HEK293 (cell line): ENCODE measurements around the gene ZFYVE28.

Experiments
- INSM2 ChIP-seq: fragments of 450-650 bp; formaldehyde crosslinking; IDR thresholded peaks from 2 replicates; pipeline ENCODE4 v1.5.1; 2016; ENCODE audit warnings: missing biosample characterization, missing genetic modification characterization
- KLF10 ChIP-seq: fragments of 450-650 bp; IDR thresholded peaks from 2 replicates; pipeline ENCODE4 v1.5.1; 2018; ENCODE audit warnings: missing biosample characterization, mild to moderate bottlenecking, missing genetic modification characterization
- KLF8 ChIP-seq: fragments of 450-650 bp; formaldehyde crosslinking; IDR thresholded peaks from 2 replicates; pipeline ENCODE4 v1.5.1; 2016; ENCODE audit warnings: missing biosample characterization, missing genetic modification characterization
- MEIS1 ChIP-seq: sonication (generic); formaldehyde crosslinking; IDR thresholded peaks from 2 replicates; pipeline ENCODE4 v1.8.1; 2022; ENCODE audit warnings: missing genetic modification reagents, mild to moderate bottlenecking, borderline replicate concordance
- OVOL3 ChIP-seq: fragments of 450-650 bp; formaldehyde crosslinking; IDR thresholded peaks from 2 replicates; pipeline ENCODE4 v1.5.1; 2016; ENCODE audit warnings: missing biosample characterization, missing genetic modification characterization
- PRDM10 ChIP-seq: fragments of 450-650 bp; formaldehyde crosslinking; IDR thresholded peaks from 2 replicates; pipeline ENCODE4 v1.5.1; 2016; ENCODE audit warnings: missing biosample characterization, missing genetic modification characterization
- PRDM6 ChIP-seq: fragments of 450-650 bp; formaldehyde crosslinking; IDR thresholded peaks from 2 replicates; pipeline ENCODE4 v1.5.1; 2017; ENCODE audit warnings: missing biosample characterization, missing genetic modification characterization
- SALL2 ChIP-seq: fragments of 450-650 bp; formaldehyde crosslinking; IDR thresholded peaks from 2 replicates; pipeline ENCODE4 v1.5.0; 2017; ENCODE audit warnings: missing biosample characterization, mild to moderate bottlenecking, missing genetic modification characterization, borderline replicate concordance
- SCRT1 ChIP-seq: fragments of 450-650 bp; formaldehyde crosslinking; IDR thresholded peaks from 2 replicates; pipeline ENCODE4 v1.5.1; 2016; ENCODE audit warnings: missing biosample characterization, missing genetic modification characterization, borderline replicate concordance
- SETDB1 ChIP-seq: IDR thresholded peaks from one replicate; pipeline ENCODE4 v1.6.1; 2017; ENCODE audit warnings: mild to moderate bottlenecking, low read length, moderate library complexity, mixed read lengths; ENCODE audit not compliant: insufficient read length
- ZBTB1 ChIP-seq: fragments of 450-650 bp; formaldehyde crosslinking; IDR thresholded peaks from 2 replicates; pipeline ENCODE4 v1.5.1; 2016; ENCODE audit warnings: missing biosample characterization, missing genetic modification characterization
- ZBTB17 ChIP-seq: fragments of 450-650 bp; formaldehyde crosslinking; IDR thresholded peaks from 2 replicates; pipeline ENCODE4 v1.5.1; 2016; ENCODE audit warnings: missing biosample characterization, missing genetic modification characterization
- ZBTB48 ChIP-seq: fragments of 450-650 bp; formaldehyde crosslinking; IDR thresholded peaks from 2 replicates; pipeline ENCODE4 v1.5.1; 2016; ENCODE audit warnings: missing biosample characterization, missing genetic modification characterization
- ZFP37 ChIP-seq: fragments of 450-650 bp; formaldehyde crosslinking; IDR thresholded peaks from 2 replicates; pipeline ENCODE4 v1.5.1; 2016; ENCODE audit warnings: missing biosample characterization, missing genetic modification characterization
- ZFP41 ChIP-seq: fragments of 450-650 bp; formaldehyde crosslinking; IDR thresholded peaks from 2 replicates; pipeline ENCODE4 v1.5.1; 2016; ENCODE audit warnings: missing biosample characterization, missing genetic modification characterization, borderline replicate concordance
- ZNF121 ChIP-seq: fragments of 450-650 bp; formaldehyde crosslinking; IDR thresholded peaks from 2 replicates; pipeline ENCODE4 v1.5.1; 2016; ENCODE audit warnings: missing biosample characterization, missing genetic modification characterization
- ZNF133 ChIP-seq: fragments of 450-650 bp; formaldehyde crosslinking; IDR thresholded peaks from 2 replicates; pipeline ENCODE4 v1.5.1; 2016; ENCODE audit warnings: missing biosample characterization, missing genetic modification characterization
- ZNF140 ChIP-seq: fragments of 450-650 bp; formaldehyde crosslinking; IDR thresholded peaks from 2 replicates; pipeline ENCODE4 v1.5.1; 2016; ENCODE audit warnings: missing biosample characterization, missing genetic modification characterization
- ZNF175 ChIP-seq: fragments of 450-650 bp; formaldehyde crosslinking; IDR thresholded peaks from 2 replicates; pipeline ENCODE4 v1.5.1; 2016; ENCODE audit warnings: missing biosample characterization, missing genetic modification characterization
- ZNF239 ChIP-seq: fragments of 450-650 bp; formaldehyde crosslinking; IDR thresholded peaks from 2 replicates; pipeline ENCODE4 v1.5.1; 2016; ENCODE audit warnings: missing biosample characterization, missing genetic modification characterization
- ZNF266 ChIP-seq: fragments of 450-650 bp; formaldehyde crosslinking; IDR thresholded peaks from 2 replicates; pipeline ENCODE4 v1.5.1; 2016; ENCODE audit warnings: missing biosample characterization, missing genetic modification characterization, low read depth
- ZNF341 ChIP-seq: fragments of 450-650 bp; formaldehyde crosslinking; IDR thresholded peaks from 2 replicates; pipeline ENCODE4; 2016; ENCODE audit warnings: low read depth, missing biosample characterization, missing genetic modification characterization
- ZNF350 ChIP-seq: fragments of 450-650 bp; formaldehyde crosslinking; IDR thresholded peaks from 2 replicates; pipeline ENCODE4 v1.5.0; 2017; ENCODE audit warnings: missing biosample characterization, mild to moderate bottlenecking, missing genetic modification characterization
- ZNF394 ChIP-seq: fragments of 450-650 bp; formaldehyde crosslinking; IDR thresholded peaks from 2 replicates; pipeline ENCODE4 v1.5.1; 2016; ENCODE audit warnings: missing biosample characterization, missing genetic modification characterization, mild to moderate bottlenecking, moderate library complexity, borderline replicate concordance
- ZNF398 ChIP-seq: fragments of 450-650 bp; formaldehyde crosslinking; IDR thresholded peaks from 2 replicates; pipeline ENCODE4 v1.5.1; 2017; ENCODE audit warnings: missing biosample characterization, missing genetic modification characterization
- ZNF473 ChIP-seq: fragments of 450-650 bp; formaldehyde crosslinking; IDR thresholded peaks from 2 replicates; pipeline ENCODE4 v1.5.1; 2017; ENCODE audit warnings: missing biosample characterization, missing genetic modification characterization
- ZNF48 ChIP-seq: fragments of 450-650 bp; formaldehyde crosslinking; IDR thresholded peaks from 2 replicates; pipeline ENCODE4 v1.5.1; 2016; ENCODE audit warnings: missing biosample characterization, missing genetic modification characterization
- ZNF521 ChIP-seq: fragments of 450-650 bp; formaldehyde crosslinking; IDR thresholded peaks from 2 replicates; pipeline ENCODE4 v1.5.1; 2017; ENCODE audit warnings: missing biosample characterization, mild to moderate bottlenecking, missing genetic modification characterization
- ZNF664 ChIP-seq: fragments of 450-650 bp; formaldehyde crosslinking; IDR thresholded peaks from 2 replicates; pipeline ENCODE4 v1.5.1; 2016; ENCODE audit warnings: missing biosample characterization, missing genetic modification characterization
- ZNF830 ChIP-seq: fragments of 450-650 bp; IDR thresholded peaks from 2 replicates; pipeline ENCODE4 v1.5.0; 2018; ENCODE audit warnings: missing biosample characterization, missing genetic modification characterization, low read depth, mild to moderate bottlenecking, moderate library complexity
- ZNF837 ChIP-seq: fragments of 450-650 bp; formaldehyde crosslinking; IDR thresholded peaks from 2 replicates; pipeline ENCODE4 v1.5.1; 2016; ENCODE audit warnings: missing biosample characterization, missing genetic modification characterization
- ZSCAN30 ChIP-seq: fragments of 450-650 bp; IDR thresholded peaks from 2 replicates; pipeline ENCODE4 v1.5.1; 2018; ENCODE audit warnings: missing biosample characterization, mild to moderate bottlenecking, missing genetic modification characterization, moderate library complexity

ZFYVE28 gene

GRCh38 chr4:2241410-2242353 is 176.8 kb downstream of the ZFYVE28 start, which contains the start of the genes HAUS3 and POLN (continued):
- no peak for TF ChIP-seq ZBTB17
- no peak for TF ChIP-seq ZNF175
- TF ChIP-seq ZFP41 (tag by site-specific recombination), result no peak
- peak; percentile 98 for TF ChIP-seq PRDM10 (tag by site-specific recombination)
- TF ChIP-seq ZNF394, result peak; percentile 78
- 0 out of 2 replicates have a peak, but pooled peaks have one; percentile 38 for TF ChIP-seq INSM2 (tag by site-specific recombination)
- no peak for TF ChIP-seq PRDM6 (tag by site-specific recombination)
- no peak for TF ChIP-seq SALL2 (tag by site-specific recombination)
- no peak for TF ChIP-seq ZNF398 (tag by site-specific recombination)
- no peak for TF ChIP-seq ZNF140 (tag by site-specific recombination)
- no peak for TF ChIP-seq ZNF133 (tag by site-specific recombination)
- no peak for TF ChIP-seq ZNF239 (tag by site-specific recombination)
- no peak for TF ChIP-seq ZNF521 (tag by site-specific recombination)
- peak; percentile 44; the same call in 1 of the 2 replicates for TF ChIP-seq ZNF341
- TF ChIP-seq ZNF830, result no peak
- no peak for TF ChIP-seq ZBTB1
- TF ChIP-seq ZFP37, result peak; percentile 88
- no peak for TF ChIP-seq ZNF664 (tag by site-specific recombination)
- no peak for TF ChIP-seq ZNF473 (tag by site-specific recombination)
- peak; percentile 33; the same call in 1 of the 2 replicates for TF ChIP-seq ZNF121 (tag by site-specific recombination)
- TF ChIP-seq ZBTB48 (tag by site-specific recombination), result peak; percentile 76; the same call in 1 of the 2 replicates
- TF ChIP-seq ZNF837 (tag by site-specific recombination), result no peak
- no peak for TF ChIP-seq KLF10
- TF ChIP-seq KLF8 (tag by site-specific recombination), result peak; percentile 85; the same call in 1 of the 2 replicates
- TF ChIP-seq MEIS1 (CRISPR knock-in tag), result no peak
- TF ChIP-seq ZNF350, result no peak
- TF ChIP-seq OVOL3 (tag by site-specific recombination), result no peak
- no peak for TF ChIP-seq ZNF266 (tag by site-specific recombination)
- TF ChIP-seq ZNF48, result no peak
- 0 out of 2 replicates have a peak, but pooled peaks have one; percentile 38 for TF ChIP-seq ZSCAN30 (tag by site-specific recombination)
- TF ChIP-seq SCRT1 (tag by site-specific recombination), result no peak
- TF ChIP-seq SETDB1, result no peak
